Measurements from ENCODE around the gene OR2D3. TPM values are rescaled to one million over a fixed set of nuclear protein-coding genes. Genes with fewer than 3 reads are reported as not detected.
"Not testable (repeated sequence)": the region's sequence is repeated elsewhere in the genome, so short reads cannot be mapped to it uniquely, and the experiment has no call there.

The OR2D3 gene
- total and polyA plus RNA-seq, 4 donors = not detected

GRCh38 chr11:6968816-6969215 is 48.0 kb downstream of the OR2D3 start:
- H3K4me3 ChIP-seq (ENCODE audit: low read depth, low read length) = no peak overlapping the region
- no CpG with 5 or more reads among the region's 1 CpG for WGBS (ENCODE audit: insufficient coverage)
- H3K36me3 ChIP-seq (ENCODE audit: control insufficient read depth, insufficient read depth, low read length) = no peaks in the 10 kb centered on the region
- no peaks in the 10 kb centered on the region for H3K27me3 ChIP-seq (ENCODE audit: control insufficient read depth, insufficient read depth, low read length)
- no peaks in the 10 kb centered on the region for H3K9me3 ChIP-seq (ENCODE audit: control insufficient read depth, insufficient read depth, low read length)
- no peak overlapping the region for H3K27ac ChIP-seq (ENCODE audit: low read depth, low read length)
- DNase-seq (ENCODE audit: low read depth in 4 of 6, low spot score in 6 of 6) = no peak
- no peaks in the 10 kb centered on the region for H3K4me1 ChIP-seq (ENCODE audit: control insufficient read depth, insufficient read depth, low read length)

- not testable (repeated sequence) for H3K27ac ChIP-seq (ENCODE audit: low read depth, low read length); H3K27me3 ChIP-seq (ENCODE audit: control insufficient read depth, insufficient read depth, low read length); H3K4me1 ChIP-seq (ENCODE audit: control insufficient read depth, insufficient read depth, low read length); DNase-seq (ENCODE audit: low read depth in 4 of 6, low spot score in 6 of 6); H3K4me3 ChIP-seq (ENCODE audit: low read depth, low read length); H3K36me3 ChIP-seq (ENCODE audit: control insufficient read depth, insufficient read depth, low read length); H3K9me3 ChIP-seq (ENCODE audit: control insufficient read depth, insufficient read depth, low read length)
- 75% methylated on average over 3 of the region's 4 CpGs for WGBS (ENCODE audit: insufficient coverage)
These were observed 49.1 kb downstream of the OR2D3 start for GRCh38 chr11:6969854-6970253.

Other genes starting within 250 kb of the OR2D3 start
- gene MRPL17, start 237.7 kb upstream of the OR2D3 start, total RNA-seq = 10 to 100 TPM; 21.6 to 46.2 TPM
- gene MRPL17, start 237.7 kb upstream of the OR2D3 start, polyA plus RNA-seq (ENCODE audit: insufficient read length in 2 of 2) = 10 to 100 TPM; 47.4 to 53.8 TPM
- under 1 TPM; 0.28 to 0.30 TPM for gene OR2AG2, start 149.0 kb upstream of the OR2D3 start, total RNA-seq
- gene OR2AG2, start 149.0 kb upstream of the OR2D3 start, polyA plus RNA-seq (ENCODE audit: insufficient read length in 2 of 2) = under 1 TPM; 0.06 to 0.14 TPM
- gene OR2AG1, start 138.0 kb upstream of the OR2D3 start, total RNA-seq = not detected
- gene OR2AG1, start 138.0 kb upstream of the OR2D3 start, polyA plus RNA-seq (ENCODE audit: insufficient read length in 2 of 2) = under 1 TPM in 1 of 2 donors, not detected in 1; 0.05 TPM
- under 1 TPM; 0.11 to 0.89 TPM for gene OR6A2, start 121.3 kb upstream of the OR2D3 start, total RNA-seq
- not detected for gene OR6A2, start 121.3 kb upstream of the OR2D3 start, polyA plus RNA-seq (ENCODE audit: insufficient read length in 2 of 2)
- not detected for gene OR10A5, start 75.3 kb upstream of the OR2D3 start, total RNA-seq
- gene OR10A5, start 75.3 kb upstream of the OR2D3 start, polyA plus RNA-seq (ENCODE audit: insufficient read length in 2 of 2) = not detected
- not detected for gene OR10A2, start 57.9 kb upstream of the OR2D3 start, total RNA-seq
- under 1 TPM; 0.08 to 0.21 TPM for gene OR10A2, start 57.9 kb upstream of the OR2D3 start, polyA plus RNA-seq (ENCODE audit: insufficient read length in 2 of 2)
- not detected for gene OR10A4, start 44.4 kb upstream of the OR2D3 start, total RNA-seq
- gene OR10A4, start 44.4 kb upstream of the OR2D3 start, polyA plus RNA-seq (ENCODE audit: insufficient read length in 2 of 2) = not detected
- gene OR2D2, start 28.5 kb upstream of the OR2D3 start, total RNA-seq = under 1 TPM; 0.22 to 0.40 TPM
- not detected for gene OR2D2, start 28.5 kb upstream of the OR2D3 start, polyA plus RNA-seq (ENCODE audit: insufficient read length in 2 of 2)
- gene ZNF215, start 5.4 kb downstream of the OR2D3 start, total RNA-seq = 1 to 10 TPM; 2.5 to 2.8 TPM
- gene ZNF215, start 5.4 kb downstream of the OR2D3 start, polyA plus RNA-seq (ENCODE audit: insufficient read length in 2 of 2) = 1 to 10 TPM; 3.1 to 4.3 TPM
- gene ZNF214, start 99.3 kb downstream of the OR2D3 start, total RNA-seq = 10 to 100 TPM; 11.5 to 12.7 TPM
- 1 to 10 TPM; 5.8 to 6.8 TPM for gene ZNF214, start 99.3 kb downstream of the OR2D3 start, polyA plus RNA-seq (ENCODE audit: insufficient read length in 2 of 2)
- 1 to 10 TPM; 1.2 to 2.2 TPM for gene NLRP14, start 99.5 kb downstream of the OR2D3 start, total RNA-seq
- gene NLRP14, start 99.5 kb downstream of the OR2D3 start, polyA plus RNA-seq (ENCODE audit: insufficient read length in 2 of 2) = 1 to 10 TPM; 1.0 to 2.6 TPM
- gene RBMXL2, start 168.0 kb downstream of the OR2D3 start, total RNA-seq = 1 to 10 TPM in 1 of 2 donors, under 1 TPM in 1; 0.55 to 1.4 TPM
- gene RBMXL2, start 168.0 kb downstream of the OR2D3 start, polyA plus RNA-seq (ENCODE audit: insufficient read length in 2 of 2) = 1 to 10 TPM in 1 of 2 donors, under 1 TPM in 1; 0.95 to 1.5 TPM